Breast epithelium (tissue), 4 donors: ENCODE measurements around the gene RNF224. TPM values are rescaled to one million over a fixed set of nuclear protein-coding genes. Genes with fewer than 3 reads are reported as not detected.
A peak's percentile ranks its signal among the peaks of the same experiment; 100 is the strongest.

ENCODE experiments used
- DNase-seq, 2 donors: peaks; one replicate each; pipeline ENCODE4 v3.0.0-alpha.2; 2019; ENCODE audit warnings: low spot score in 2 of 2
- H3K27ac ChIP-seq, 2 donors: fragments of 200-600 bp; sonication (generic) in 1 of 2; one replicate each; pipeline ENCODE4 v1.5.1; 2016 to 2019; ENCODE audit warnings: mild to moderate bottlenecking in 1 of 2
- H3K27me3 ChIP-seq, 2 donors: fragments of 200-600 bp; sonication (generic) in 1 of 2; one replicate each; pipeline versions ENCODE4 v1.5.1 to v1.6.0; 2017 to 2019; ENCODE audit warnings: control low read depth in 1 of 2, mild to moderate bottlenecking in 1 of 2
- H3K36me3 ChIP-seq: fragments of 200-600 bp; one replicate; pipeline ENCODE4 v1.5.1; 2019
- H3K4me1 ChIP-seq, 2 donors: fragments of 200-600 bp; sonication (generic); one replicate each; pipeline ENCODE4 v1.5.1; 2016 to 2019; ENCODE audit warnings: control low read depth in 1 of 2
- H3K4me3 ChIP-seq, 3 donors: fragments of 200-600 bp; sonication (generic); 1 replicate in 2 of 3; 2 replicates in 1 of 3; pipeline ENCODE4 v1.5.1; 2016 to 2019; ENCODE audit warnings: mild to moderate bottlenecking in 3 of 3, moderate library complexity in 2 of 3
- H3K9me3 ChIP-seq, 2 donors: fragments of 200-600 bp; sonication (generic) in 1 of 2; one replicate each; pipeline ENCODE4 v1.5.1; 2016 to 2019; ENCODE audit warnings: control low read depth in 1 of 2
- CTCF ChIP-seq, 3 donors: fragments of 450-650 bp; IDR thresholded peaks; one replicate each; pipeline ENCODE4 v1.5.1; 2016 to 2017; ENCODE audit warnings: antibody characterized with exemption in 3 of 3, mild to moderate bottlenecking in 3 of 3, moderate library complexity in 3 of 3
- POLR2A ChIP-seq: fragments of 450-650 bp; IDR thresholded peaks from one replicate; pipeline ENCODE4 v1.6.1; 2016; ENCODE audit warnings: antibody characterized with exemption, mild to moderate bottlenecking, moderate library complexity
- POLR2AphosphoS5 ChIP-seq, 3 donors: sonication (generic); formaldehyde crosslinking; IDR thresholded peaks; one replicate each; pipeline ENCODE4 v1.6.1; 2017; ENCODE audit warnings: antibody characterized with exemption in 3 of 3
- intact Hi-C: fragments of 100-400 bp; cut with DNase I; formaldehyde crosslinking; loops from one replicate; pipeline ENCODE4 v1.15.1; 2023; ENCODE audit warnings: low total_unique reads
- total RNA-seq, 3 donors: library from RNA; depleted of rRNA; stranded (reverse); fragments of >200 nt; gene quantifications; one replicate each; pipeline ENCODE4 v1.1.0, GENCODE V29; 2016

RNF224 gene
- total RNA-seq, 3 donors from 2014 or later, result 0.29 TPM; not detected in 2

- Histone ChIP-seq H3K27ac (peak within 1 kb of the TSS; percentile 89 to 92), H3K9me3 (no peaks in the 10 kb centered on the region), H3K4me1 (peaks cover 13 to 29% of the 10 kb centered on the region in 2 donors), H3K27me3 (no peaks in the 10 kb centered on the region), H3K4me3 (peak within 1 kb of the TSS; percentile 95 to 98 (median 98)), H3K36me3 (no peaks in the 10 kb centered on the region)
- peak; percentile 79 to 93 for DNase-seq
- intact Hi-C loops, result loop anchor here (5.0 kb wide), 1 partner anchor 708 kb away; no protein-coding TSS in a partner anchor
- TF ChIP-seq POLR2A (peak; percentile 65), POLR2AphosphoS5 (IDR thresholded peaks at IDR 0.05) (peak; percentile 84 to 95 (median 94)), CTCF (IDR thresholded peaks at IDR 0.05) (no peak)
Measured at GRCh38 chr9:137205126-137206069, 21.9 kb upstream of the RNF224 start, which contains the start of the genes NDOR1 and TMEM203. TSS of gene NDOR1 (plus strand) at chr9:137205700. CDS start at chr9:137205778, 78 bp downstream. TSS of gene TMEM203 (minus strand) at chr9:137205648. CDS start at chr9:137205414, 234 bp downstream.

DNA sequence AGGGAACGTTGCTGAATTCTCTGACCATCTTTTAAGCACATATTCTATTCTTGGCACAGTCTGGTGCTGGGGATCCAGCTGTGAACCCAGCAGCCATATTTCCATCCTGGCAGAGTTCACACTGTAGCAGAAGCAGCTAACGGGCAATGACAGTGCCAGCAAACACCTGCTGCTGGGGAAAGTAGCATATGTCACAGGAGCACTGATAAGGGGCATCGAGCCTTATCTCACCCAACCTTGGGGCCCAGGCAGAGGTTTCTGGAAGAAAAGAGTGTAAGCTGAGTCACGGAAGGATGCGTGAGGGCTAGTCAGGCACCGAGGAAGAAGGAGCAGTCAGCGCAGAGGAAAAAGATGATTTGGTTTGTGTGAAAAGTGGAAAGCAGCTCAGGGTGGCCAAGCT is 20.7 kb upstream of the RNF224 start:
- Histone ChIP-seq H3K9me3 (no peaks in the 10 kb centered on the region), H3K36me3 (no peaks in the 10 kb centered on the region), H3K27ac (no peak overlapping the region), H3K4me3 (peak overlapping the region in 2 of 3 donors; percentile 95 to 98), H3K4me1 (peaks cover 13 to 29% of the 10 kb centered on the region in 2 donors), H3K27me3 (no peaks in the 10 kb centered on the region)
- DNase-seq, result no peak
- intact Hi-C loops, result loop anchor here (5.0 kb wide), 1 partner anchor 709 kb away; no protein-coding TSS in a partner anchor
- TF ChIP-seq POLR2A (no peak), POLR2AphosphoS5 (IDR thresholded peaks at IDR 0.05) (no peak), CTCF (IDR thresholded peaks at IDR 0.05) (no peak)

GRCh38 chr9:137211532-137211931 is 15.8 kb upstream of the RNF224 start:
- TF ChIP-seq CTCF (IDR thresholded peaks at IDR 0.05) (no peak), POLR2AphosphoS5 (IDR thresholded peaks at IDR 0.05) (no peak), POLR2A (no peak)
- Histone ChIP-seq H3K27ac (no peak overlapping the region), H3K4me3 (no peak overlapping the region), H3K9me3 (no peaks in the 10 kb centered on the region), H3K4me1 (peaks cover 1 to 6% of the 10 kb centered on the region in 2 donors), H3K27me3 (no peaks in the 10 kb centered on the region), H3K36me3 (no peaks in the 10 kb centered on the region)
- intact Hi-C loops, result no loop called here
- no peak for DNase-seq

DNA sequence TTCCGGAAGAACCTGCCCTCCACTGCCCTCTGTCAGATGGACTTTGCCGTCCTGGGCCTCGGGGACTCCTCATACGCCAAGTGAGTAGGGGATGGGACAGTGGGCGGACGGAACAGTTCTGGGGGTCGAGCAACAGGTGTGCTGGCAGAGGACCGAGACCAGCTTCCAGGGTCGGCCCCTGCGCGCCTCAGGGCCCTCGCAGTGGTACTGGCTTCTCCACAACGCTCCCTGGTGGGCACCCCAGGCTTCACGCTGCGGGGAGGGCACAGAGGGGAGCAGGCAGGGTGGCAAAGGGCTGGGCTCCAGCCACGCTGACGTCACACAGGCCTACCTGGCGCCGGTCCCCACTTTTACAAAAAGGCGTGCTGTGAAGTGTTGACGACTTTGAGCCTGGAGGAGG is 14.8 kb upstream of the RNF224 start:
- no peak for DNase-seq
- Histone ChIP-seq H3K36me3 (no peaks in the 10 kb centered on the region), H3K9me3 (no peaks in the 10 kb centered on the region), H3K27ac (no peak overlapping the region), H3K4me3 (peak overlapping the region in 2 of 3 donors; percentile 19 to 48), H3K27me3 (no peaks in the 10 kb centered on the region), H3K4me1 (peaks cover 0 to 8% of the 10 kb centered on the region in 2 donors)
- intact Hi-C loops, result no loop called here
- TF ChIP-seq POLR2A (no peak), CTCF (IDR thresholded peaks at IDR 0.05) (no peak), POLR2AphosphoS5 (IDR thresholded peaks at IDR 0.05) (no peak)
